ENCODE results near the gene ASB7. TPM values are rescaled to one million over a fixed set of nuclear protein-coding genes. Genes with fewer than 3 reads are reported as not detected.

ASB7 gene
- total RNA-seq, 4 donors from 2014 or later: 11.4 to 12.7 (median 12.1) TPM

GRCh38 chr15:100642950-100643338 is 40.6 kb downstream of the ASB7 start:
- Histone ChIP-seq H3K9me3 (no peaks in the 10 kb centered on the region), H3K27ac (no peak overlapping the region), H3K4me1 (no peaks in the 10 kb centered on the region), H3K27me3 (no peaks in the 10 kb centered on the region), H3K36me3 (no peaks in the 10 kb centered on the region), H3K4me3 (no peak overlapping the region)
- no peak for DNase-seq (ENCODE audit: low spot score in 2 of 2)
- no peak for TF ChIP-seq EP300 (IDR thresholded peaks at IDR 0.05)
- TF ChIP-seq CTCF (IDR thresholded peaks at IDR 0.05): no peak
- TF ChIP-seq POLR2A (IDR thresholded peaks at IDR 0.05): no peak
- 84 to 97% methylated on average over 4 of the region's 4 CpGs for WGBS, 2 donors

- Histone ChIP-seq H3K27ac (no peak overlapping the region), H3K36me3 (peaks cover 0 to 16% (median 0%) of the 10 kb centered on the region in 3 donors), H3K4me1 (no peaks in the 10 kb centered on the region), H3K4me3 (no peak overlapping the region), H3K27me3 (no peaks in the 10 kb centered on the region), H3K9me3 (no peaks in the 10 kb centered on the region)
- WGBS, 2 donors: 79 to 83% methylated on average over 5 of the region's 5 CpGs
- TF ChIP-seq EP300 (IDR thresholded peaks at IDR 0.05): no peak
- TF ChIP-seq POLR2A (IDR thresholded peaks at IDR 0.05): no peak
- no peak for TF ChIP-seq CTCF (IDR thresholded peaks at IDR 0.05)
- no peak for DNase-seq (ENCODE audit: low spot score in 2 of 2)
Measured at GRCh38 chr15:100645671-100646070, 43.3 kb downstream of the ASB7 start.

GRCh38 chr15:100648951-100649350 is 46.6 kb downstream of the ASB7 start:
- H3K4me1 ChIP-seq: peaks cover 0 to 13% (median 0%) of the 10 kb centered on the region in 4 donors
- DNase-seq (ENCODE audit: low spot score in 2 of 2): no peak
- no peak overlapping the region for H3K4me3 ChIP-seq
- H3K27ac ChIP-seq: no peak overlapping the region
- WGBS, 2 donors: 86 to 92% methylated on average over 8 of the region's 8 CpGs
- H3K36me3 ChIP-seq: peaks cover 0 to 16% (median 0%) of the 10 kb centered on the region in 3 donors
- H3K9me3 ChIP-seq: no peaks in the 10 kb centered on the region
- H3K27me3 ChIP-seq: no peaks in the 10 kb centered on the region
- TF ChIP-seq EP300 (IDR thresholded peaks at IDR 0.05): no peak
- TF ChIP-seq POLR2A (IDR thresholded peaks at IDR 0.05): no peak
- TF ChIP-seq CTCF (IDR thresholded peaks at IDR 0.05): no peak

GRCh38 chr15:100650685-100651084 is 48.3 kb downstream of the ASB7 start:
- H3K27ac ChIP-seq: no peak overlapping the region

GRCh38 chr15:100651253-100651652 is 48.9 kb downstream of the ASB7 start:
- no peaks in the 10 kb centered on the region for H3K9me3 ChIP-seq
- WGBS, 2 donors: 73 to 78% methylated on average over 5 of the region's 5 CpGs
- DNase-seq (ENCODE audit: low spot score in 2 of 2): no peak
- no peaks in the 10 kb centered on the region for H3K27me3 ChIP-seq
- no peak overlapping the region for H3K4me3 ChIP-seq
- H3K4me1 ChIP-seq: peaks cover 0 to 13% (median 0%) of the 10 kb centered on the region in 4 donors
- no peak for TF ChIP-seq CTCF (IDR thresholded peaks at IDR 0.05)
- no peak for TF ChIP-seq POLR2A (IDR thresholded peaks at IDR 0.05)
- TF ChIP-seq EP300 (IDR thresholded peaks at IDR 0.05): no peak
- H3K27ac ChIP-seq: no peak overlapping the region
- peaks cover 0 to 16% (median 0%) of the 10 kb centered on the region in 3 donors for H3K36me3 ChIP-seq

More at GRCh38 chr15:100650685-100651084, 48.3 kb downstream of the ASB7 start:
- Histone ChIP-seq H3K9me3 (no peaks in the 10 kb centered on the region), H3K4me3 (no peak overlapping the region), H3K27me3 (no peaks in the 10 kb centered on the region), H3K36me3 (peaks cover 0 to 16% (median 0%) of the 10 kb centered on the region in 3 donors), H3K4me1 (peaks cover 0 to 13% (median 0%) of the 10 kb centered on the region in 4 donors)
- WGBS, 2 donors: 60 to 68% methylated on average over 1 of the region's 1 CpG
- TF ChIP-seq EP300 (IDR thresholded peaks at IDR 0.05) (no peak), CTCF (IDR thresholded peaks at IDR 0.05) (no peak)
- DNase-seq (ENCODE audit: low spot score in 2 of 2): no peak
